ENCODE measurements around the gene SLC35F6.
"Not testable (repeated sequence)": the region's sequence is repeated elsewhere in the genome, so short reads cannot be mapped to it uniquely, and the experiment has no call there.

SLC35F6 gene

DNA sequence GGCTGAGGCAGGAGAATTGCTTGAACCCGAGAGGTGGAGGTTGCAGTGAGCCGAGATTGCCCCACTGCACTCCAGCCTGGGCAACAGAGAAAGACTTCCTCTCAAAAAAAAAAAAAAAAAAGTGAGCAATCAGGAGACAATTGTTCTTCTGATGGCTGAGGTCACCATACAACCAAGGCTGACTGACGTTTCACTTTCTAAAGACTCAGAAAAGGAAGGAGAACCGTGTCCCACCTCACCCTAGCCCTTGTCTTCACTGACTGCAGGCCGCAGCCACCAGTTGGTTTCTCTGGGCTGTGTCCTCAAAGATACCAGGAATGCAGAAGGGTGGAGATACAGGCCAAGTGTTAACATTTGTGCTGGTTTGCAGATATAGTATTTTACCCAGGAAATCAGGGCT, 7.7 kb upstream of the SLC35F6 start:
- no peak for DNase-seq (ENCODE audit: low read depth, low spot score)

DNA sequence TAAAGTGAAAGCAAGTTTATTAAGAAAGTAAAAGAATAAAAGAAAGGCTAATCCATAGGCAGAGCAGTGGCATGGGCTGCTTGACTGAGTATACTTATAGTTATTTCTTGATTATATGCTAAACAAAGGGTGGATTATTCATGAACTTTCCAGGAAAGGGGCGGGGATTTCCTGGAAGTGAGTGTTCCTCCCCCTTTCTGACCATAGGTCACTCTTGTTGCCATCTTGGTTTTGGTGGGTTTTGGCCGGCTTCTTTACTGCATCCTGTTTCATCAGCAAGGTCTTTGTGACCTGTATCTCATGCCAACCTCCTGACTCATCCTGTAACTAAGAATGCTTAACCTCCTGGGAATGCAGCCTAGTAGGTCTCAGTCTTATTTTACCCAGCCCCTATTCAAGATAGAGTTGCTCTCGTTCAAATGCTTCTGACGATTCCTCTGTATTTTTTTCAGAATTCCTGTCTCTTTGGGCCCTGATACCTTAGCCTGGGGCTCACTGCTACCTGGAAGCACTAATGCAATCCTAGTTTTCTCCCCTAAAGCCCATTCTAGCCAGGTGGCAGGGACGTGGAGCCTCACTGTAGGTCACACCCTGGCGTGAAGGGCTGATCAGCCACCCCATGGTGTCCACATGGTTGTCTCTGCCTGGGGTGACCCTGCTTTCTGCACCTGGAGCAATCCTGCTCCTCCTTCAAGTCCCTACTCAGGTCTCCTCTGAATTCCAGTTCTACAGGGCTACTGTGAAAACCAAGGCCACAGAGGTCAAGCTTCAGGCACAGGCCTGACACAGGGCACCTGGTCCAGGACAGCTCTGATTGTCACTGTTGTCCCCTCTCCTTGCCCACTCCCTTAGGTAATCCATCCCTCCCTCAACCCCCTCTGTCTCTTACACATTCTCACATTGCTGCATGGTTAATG, 6.0 kb upstream of the SLC35F6 start:
- no peak for DNase-seq (ENCODE audit: low read depth, low spot score)

DNA sequence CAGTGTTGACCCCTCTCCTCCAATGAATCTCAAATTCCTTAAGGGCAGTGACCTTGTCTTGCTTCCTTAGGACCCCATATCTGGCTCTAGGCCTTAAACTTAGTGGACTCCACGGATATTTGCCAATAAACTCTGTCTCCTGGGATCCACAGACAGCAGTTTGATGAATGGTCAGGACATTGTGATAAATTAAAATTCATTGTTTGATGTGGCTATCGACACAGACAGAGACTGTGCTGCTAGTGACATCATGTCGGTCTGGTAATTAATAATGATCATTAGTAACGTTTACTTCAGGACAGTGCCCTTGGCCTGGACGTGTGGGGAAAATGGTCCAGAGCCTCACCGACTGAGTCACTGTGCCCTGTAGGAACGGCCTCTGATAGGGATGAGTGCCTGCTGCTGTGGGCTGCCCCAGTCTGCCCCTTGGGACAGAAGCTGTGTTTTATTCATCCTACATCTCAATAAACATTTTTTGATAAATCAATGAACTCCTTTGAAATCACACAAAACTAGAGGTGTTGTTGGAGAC, 5.2 kb upstream of the SLC35F6 start:
- no peak for DNase-seq (ENCODE audit: low read depth, low spot score)

DNA sequence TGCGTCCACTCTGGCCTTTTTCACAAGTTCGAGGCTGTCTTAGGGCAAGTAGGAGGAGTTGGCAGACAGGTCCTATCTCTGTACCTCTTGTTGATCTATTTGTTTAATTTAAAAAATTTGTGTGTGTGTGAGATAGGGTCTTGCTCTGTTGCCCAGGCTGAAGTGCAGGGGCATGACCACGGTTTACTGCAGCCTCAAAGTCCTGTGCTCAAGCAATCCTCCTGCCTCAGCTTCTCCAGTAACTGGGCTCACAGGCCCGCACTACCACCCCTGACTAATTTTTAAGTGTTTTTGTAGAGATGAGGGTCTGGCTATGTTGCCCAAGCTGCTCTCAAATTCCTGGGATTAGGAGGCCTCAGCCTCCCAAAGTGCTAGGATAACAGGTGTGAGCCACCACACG, 4.2 kb upstream of the SLC35F6 start:
- DNase-seq (ENCODE audit: low read depth, low spot score) = no peak

DNA sequence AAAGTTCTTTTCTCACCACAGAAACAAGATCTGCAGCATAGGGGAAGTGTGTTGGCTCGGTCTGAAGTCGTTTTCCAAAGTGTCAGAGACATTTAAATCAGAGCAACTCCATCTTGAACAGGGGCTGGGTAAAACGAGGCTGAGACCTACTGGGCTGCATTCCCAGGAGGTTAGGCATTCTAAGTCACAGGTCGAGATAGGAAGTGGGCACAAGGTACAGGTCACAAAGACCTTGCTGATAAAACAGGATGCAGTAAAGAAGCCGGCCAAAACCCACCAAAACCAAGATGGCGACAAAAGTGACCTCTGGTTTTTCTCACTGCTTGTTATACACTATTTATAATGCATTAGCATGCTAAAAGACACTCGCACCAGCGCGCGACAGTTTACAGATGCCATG, 3.1 kb upstream of the SLC35F6 start:
- not testable (repeated sequence) for DNase-seq (ENCODE audit: low read depth, low spot score)

DNA sequence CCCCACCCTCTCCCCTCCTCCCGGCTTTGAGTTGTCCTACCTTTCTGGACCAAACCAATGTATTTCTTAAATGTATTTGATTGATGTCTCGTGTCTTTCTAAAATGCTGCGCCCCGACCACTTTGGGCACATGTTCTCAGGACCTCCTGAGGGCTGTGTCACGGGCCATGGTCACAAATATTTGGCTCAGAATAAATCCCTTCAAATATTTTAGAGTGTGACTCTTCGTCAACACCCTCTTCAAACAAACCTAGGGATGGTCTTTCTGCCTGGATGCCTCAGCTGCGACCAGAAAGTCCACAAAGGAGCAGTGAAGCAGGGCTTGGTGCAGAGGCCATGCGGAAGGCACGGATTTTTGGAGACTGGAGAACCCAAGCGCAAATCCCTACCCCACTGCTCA, 1.1 kb upstream of the SLC35F6 start:
- DNase-seq (ENCODE audit: low read depth, low spot score) = no peak

DNA sequence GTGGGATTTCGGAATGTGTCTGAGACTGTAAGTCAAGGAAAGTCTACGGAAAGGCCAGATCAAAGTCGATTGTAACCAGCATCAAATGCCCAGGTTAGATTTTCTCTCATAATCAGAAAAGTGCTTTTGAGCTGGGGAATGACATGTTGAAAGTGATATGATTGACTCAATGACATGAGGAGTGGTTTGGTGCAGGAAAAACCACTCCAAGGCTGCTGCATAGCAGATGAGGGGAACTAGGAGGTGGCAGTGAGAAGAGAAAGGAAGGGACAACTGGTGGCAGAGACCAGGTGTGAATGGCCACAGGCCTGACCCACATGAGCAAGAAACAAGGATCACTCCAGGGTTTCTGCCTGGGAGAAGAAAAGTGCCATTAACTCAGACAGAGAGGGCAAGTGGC, 822 bp downstream of the SLC35F6 start:
- no peak for DNase-seq (ENCODE audit: low read depth, low spot score)

DNA sequence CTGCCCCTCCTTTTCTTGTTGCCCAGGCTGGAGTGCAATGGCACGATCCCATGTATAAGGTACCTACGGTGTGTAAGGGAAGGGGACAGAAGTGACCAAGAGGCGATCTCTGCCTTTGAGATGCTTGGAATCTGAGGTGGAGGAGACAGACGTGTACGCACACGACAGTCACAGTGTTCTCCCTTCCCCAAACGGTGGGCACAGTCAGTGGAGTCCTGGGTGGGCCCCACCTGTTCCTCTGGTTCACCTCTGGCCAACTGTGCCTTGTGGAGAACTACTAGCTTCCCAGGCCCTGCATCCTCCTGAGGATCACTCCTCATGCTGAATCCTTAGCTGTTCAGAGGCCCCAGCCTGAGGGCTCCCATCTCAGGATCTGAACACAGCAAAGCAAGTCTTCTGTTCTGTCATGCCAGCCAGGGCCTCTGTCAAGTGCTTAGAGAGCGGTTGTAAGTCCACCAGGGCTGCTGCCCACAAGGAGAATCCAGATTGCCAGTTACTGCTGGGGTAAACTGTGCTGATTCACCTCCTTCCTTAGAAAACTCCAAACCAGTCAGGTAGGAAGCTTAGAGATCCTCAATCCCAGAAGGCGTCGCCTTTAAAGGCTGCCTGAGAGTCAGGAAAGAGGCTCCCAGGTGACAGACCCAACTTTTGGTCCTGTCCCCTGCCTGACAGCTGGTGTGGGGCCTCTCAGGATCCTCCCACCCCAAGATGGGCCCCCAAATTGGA, 1.6 kb downstream of the SLC35F6 start:
- DNase-seq (ENCODE audit: low read depth, low spot score) = no peak

DNA sequence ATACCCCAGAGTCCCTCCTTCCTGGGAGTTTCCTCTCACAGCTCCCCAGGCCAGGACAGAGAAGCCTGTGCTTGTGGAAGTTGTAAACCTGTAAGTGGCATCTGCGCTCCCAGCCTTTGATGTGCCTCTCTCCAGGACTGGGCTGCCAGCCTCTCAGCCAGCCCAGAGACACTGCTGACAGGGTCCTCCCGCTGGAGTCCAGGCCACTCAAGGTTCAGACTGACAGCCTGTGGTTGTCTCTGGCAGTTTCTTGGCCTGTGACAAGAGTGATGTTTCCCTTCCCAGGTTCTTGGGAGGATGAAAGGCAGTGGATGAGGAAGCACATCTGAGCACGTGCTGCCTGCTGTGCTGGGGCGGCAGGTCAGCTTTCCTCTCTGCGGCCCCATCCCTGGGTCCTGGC, 3.0 kb downstream of the SLC35F6 start:
- DNase-seq (ENCODE audit: low read depth, low spot score) = no peak

DNA sequence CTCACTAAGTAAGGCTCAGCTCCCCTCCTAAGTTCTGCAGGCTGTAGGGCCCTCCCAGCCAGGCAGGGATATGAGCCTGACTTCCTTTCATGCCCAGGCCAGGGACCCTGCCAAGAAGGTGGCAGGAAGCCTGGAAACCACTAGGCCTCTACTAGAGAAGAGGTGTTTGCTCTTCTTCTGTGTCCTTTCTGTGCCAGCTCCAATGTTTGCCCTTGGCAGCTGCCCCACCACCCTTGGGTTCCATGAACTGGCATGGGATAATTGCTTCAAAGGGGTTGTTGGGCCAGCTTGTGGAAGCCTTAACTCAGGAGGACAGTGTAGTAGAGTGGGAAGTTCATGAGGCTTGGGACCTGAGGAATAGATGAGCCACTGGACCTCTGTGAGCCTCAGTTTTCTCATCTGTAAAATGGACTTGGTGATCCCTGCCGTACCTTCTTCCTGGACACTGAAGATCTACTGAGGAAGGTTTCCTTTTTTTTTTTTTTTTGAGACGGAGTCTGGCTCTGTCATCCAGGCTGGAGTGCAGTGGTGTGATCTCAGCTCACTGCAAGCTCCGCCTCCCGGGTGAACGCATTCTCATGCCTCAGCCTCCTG, 3.9 kb downstream of the SLC35F6 start:
- DNase-seq (ENCODE audit: low read depth, low spot score) = no peak

DNA sequence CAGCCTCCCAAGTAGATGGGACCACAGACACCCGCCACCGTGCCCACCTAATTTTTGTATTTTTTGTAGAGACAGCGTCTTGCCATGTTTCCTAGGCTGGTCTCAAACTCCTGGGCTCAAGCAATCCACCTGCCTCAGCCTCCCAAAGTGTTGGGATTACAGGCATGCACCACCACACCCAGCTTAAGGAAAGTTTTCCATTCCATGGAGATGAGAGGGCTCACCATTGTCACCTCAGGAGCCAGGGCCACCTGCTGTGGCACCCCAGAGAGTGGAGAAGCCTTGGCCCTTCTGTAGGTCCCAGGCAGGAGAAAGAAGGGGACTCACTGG, 4.6 kb downstream of the SLC35F6 start:
- no peak for DNase-seq (ENCODE audit: low read depth, low spot score)

DNA sequence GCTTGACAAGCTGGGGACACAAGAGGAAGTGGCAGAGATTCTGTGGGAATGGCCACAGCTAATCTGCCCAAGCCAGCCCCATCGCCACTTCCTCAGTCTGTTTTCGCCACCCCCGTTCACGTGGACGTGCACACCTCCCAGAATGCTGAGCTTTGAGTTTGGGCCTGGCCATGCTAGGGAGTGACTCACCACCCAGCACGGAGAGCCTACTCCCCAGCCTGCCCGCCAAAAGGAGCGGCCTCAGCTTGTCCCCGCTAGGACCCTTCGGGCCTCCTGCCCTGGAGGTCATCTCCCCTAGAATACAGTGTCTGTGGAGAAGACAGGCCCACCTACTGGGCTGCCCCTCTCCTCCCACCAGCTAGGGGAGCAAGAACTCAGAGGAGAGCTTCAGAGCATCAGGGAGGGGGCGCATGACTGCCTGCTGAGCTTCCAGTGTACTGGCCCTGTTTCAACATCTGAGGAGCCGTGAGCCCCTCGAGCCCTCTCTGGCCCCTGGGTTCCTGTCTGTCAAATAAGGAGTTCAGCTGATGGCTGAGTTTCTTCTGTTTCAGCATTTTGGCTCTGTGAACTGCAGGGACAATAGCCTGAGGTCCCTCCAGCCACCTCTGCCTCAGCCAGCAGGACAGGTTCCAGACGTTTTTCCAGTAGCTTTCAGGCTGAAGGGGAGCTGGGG, 5.1 kb downstream of the SLC35F6 start:
- DNase-seq (ENCODE audit: low read depth, low spot score) = no peak

DNA sequence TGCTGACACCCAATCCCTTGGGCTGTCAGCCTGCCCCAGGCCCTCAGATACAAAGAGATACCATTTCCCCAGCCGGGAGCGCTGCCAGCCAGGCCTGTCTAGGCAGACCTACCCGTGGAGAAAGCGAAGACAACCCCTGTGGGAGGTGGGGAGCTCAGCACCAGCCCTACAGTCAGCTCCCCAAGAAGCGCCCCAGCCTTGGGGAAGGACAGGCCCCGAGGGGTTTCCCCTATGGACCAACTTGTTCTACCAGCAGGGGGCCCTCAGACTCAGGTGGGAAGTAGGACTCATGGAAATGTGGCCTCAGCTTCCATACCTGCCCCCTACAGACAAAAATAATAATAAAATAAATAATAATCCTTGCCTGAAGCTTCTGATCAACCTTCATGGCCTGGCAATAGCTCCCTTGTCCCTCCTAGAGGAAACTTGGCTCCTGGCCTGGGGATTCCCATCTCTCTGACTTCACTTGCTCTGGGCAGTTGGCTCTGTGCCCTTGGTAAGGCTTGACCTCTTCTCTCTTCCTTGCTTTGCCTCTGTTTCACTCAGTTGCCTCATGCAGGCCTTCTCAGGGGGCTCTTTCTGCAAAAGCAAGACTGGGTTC, 7.0 kb downstream of the SLC35F6 start:
- DNase-seq (ENCODE audit: low read depth, low spot score) = no peak

DNA sequence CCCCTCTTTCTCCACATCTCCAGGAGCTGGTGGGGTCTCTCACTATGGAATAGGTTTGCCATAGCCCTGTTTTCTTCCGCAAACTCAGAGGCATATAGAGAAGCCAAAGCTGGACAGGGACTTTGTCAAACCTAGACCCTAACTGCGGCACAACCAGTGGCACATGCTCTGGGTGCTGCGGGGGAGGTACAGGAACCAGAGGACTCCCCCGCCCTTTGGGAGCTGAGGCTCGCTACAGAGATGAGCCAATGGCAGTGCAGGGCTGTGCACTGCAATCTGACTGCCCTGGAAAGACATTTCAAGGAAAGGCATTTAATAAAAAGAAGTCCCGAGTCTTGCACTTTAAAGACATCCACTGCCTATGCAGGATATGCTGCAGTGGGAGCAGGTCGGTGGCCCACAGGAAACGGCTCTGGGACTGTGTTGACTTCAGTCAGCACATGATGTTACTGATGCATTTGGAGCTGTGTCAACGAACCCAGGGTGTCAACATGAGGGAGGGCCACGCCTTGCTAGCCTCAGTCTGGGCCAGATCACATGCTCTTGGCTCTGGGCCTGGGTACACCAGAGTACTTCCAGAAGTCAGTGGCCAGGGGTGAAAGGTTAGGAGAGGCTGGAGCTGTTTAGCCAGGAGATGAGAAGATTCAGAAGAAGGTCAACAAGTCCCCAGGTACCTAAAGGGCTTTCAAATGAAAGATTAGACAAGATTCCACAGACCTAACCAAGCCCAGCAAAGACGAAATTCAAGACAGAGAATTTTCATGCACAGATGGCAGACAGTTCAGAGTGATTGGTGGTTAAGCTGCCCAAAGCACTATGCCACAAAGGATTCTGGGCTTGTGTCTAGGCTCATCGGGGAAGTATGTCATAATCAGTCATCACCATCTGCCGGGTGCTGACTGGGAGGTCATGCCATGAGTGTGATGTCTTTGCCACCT, 8.2 kb downstream of the SLC35F6 start:
- no peak for DNase-seq (ENCODE audit: low read depth, low spot score)

DNA sequence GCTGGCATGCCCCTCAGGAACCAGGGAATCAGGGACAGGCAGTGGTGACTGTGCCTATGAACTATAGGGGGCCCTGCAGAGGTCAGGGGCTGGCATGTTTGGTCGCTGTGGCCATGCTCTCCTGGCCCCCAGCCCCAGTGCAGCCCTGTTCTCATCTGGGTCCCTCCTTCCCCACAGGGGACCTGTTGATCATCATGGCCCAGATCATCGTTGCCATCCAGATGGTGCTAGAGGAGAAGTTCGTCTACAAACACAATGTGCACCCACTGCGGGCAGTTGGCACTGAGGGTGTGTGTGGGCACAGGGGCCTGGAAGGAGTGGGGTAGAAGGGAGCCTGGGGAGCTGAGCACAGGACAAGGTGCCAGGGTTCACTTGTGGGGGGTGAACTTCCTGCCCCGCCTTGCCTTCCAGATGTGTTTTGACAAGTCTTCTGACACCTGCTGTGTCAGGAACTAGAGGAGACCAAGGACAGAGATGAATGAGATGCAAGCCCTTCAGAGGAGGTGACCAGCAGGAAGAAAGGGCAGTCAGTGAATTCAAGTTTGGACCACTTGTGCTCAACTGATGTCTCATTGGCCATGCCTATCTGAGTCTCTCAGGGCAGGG, 12.2 kb downstream of the SLC35F6 start:
- DNase-seq (ENCODE audit: low read depth, low spot score) = no peak

DNA sequence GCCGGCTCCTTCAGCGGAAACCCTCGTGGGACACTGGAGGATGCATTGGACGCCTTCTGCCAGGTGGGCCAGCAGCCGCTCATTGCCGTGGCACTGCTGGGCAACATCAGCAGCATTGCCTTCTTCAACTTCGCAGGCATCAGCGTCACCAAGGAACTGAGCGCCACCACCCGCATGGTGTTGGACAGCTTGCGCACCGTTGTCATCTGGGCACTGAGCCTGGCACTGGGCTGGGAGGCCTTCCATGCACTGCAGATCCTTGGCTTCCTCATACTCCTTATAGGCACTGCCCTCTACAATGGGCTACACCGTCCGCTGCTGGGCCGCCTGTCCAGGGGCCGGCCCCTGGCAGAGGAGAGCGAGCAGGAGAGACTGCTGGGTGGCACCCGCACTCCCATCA, 14.0 kb downstream of the SLC35F6 start:
- no peak for DNase-seq (ENCODE audit: low read depth, low spot score)

DNA sequence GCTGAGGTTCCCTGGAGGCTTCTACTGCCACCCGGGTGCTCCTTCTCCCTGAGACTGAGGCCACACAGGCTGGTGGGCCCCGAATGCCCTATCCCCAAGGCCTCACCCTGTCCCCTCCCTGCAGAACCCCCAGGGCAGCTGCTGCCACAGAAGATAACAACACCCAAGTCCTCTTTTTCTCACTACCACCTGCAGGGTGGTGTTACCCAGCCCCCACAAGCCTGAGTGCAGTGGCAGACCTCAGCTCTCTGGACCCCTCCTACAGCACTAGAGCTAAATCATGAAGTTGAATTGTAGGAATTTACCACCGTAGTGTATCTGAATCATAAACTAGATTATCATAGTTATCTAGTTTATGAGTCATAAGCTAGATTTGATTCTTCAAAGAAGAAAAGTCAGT, 14.4 kb downstream of the SLC35F6 start:
- no peak for DNase-seq (ENCODE audit: low read depth, low spot score)

DNA sequence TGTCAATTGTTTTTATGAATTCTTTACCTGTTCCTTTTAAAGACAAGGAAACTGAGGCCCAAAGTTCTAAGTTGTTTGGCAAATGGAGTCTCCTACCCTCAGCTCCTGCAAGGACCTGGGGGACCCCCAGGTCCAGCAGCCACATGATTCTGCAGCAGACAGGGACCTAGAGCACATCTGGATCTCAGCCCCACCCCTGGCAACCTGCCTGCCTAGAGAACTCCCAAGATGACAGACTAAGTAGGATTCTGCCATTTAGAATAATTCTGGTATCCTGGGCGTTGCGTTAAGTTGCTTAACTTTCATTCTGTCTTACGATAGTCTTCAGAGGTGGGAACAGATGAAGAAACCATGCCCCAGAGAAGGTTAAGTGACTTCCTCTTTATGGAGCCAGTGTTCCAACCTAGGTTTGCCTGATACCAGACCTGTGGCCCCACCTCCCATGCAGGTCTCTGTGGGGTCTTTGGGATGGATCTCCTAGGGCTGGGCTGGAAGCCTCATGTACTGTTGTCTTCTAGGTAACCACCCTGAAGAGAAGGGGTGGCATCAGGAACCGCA, 16.2 kb downstream of the SLC35F6 start:
- no peak for DNase-seq (ENCODE audit: low read depth, low spot score)

DNA sequence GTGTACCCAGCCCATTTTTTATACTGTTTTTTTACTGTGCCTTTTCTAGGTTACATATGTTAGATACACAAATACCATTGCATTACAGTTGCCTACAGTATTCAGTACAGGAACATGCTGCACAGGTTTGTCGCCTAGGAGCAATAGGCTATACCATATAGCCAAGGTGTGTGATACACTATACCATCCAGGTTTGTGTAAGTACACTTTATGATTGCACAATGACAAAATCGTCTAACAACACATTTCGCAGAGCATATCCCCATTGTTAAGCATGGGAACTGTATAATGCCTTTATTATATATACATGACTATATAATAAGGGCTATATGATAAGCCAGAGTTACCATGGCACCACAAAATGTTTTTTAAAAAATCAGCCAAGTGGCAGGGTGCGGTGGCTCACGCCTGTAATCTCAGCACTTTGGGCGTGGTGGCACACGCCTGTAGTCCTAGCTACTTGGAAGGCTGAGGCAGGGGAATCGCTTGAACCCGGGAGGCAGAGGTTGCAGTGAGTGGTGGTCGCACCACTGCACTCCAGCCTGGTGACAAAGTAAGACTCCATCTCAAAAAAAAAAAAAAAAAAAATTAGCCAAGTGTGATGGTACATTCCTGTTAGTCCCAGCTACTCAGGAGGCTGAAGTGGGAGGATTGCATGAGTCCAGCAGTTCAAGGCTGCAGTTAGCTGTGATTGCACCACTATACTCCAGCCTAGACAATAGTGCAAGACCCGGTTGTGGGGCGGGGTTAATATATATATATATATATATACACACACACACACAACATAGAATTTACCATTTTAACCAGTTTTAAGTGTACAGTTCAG, 19.0 kb downstream of the SLC35F6 start:
- DNase-seq (ENCODE audit: low read depth, low spot score) = no peak
